Sigmoid colon (tissue), 4 donors: Measurements from ENCODE around the gene CFB.

Experiments used
- CTCF ChIP-seq, 4 experiments: fragments of 450-650 bp in 3 of 4; fragments of 200-600 bp in 1 of 4; IDR thresholded peaks; one replicate each; pipeline ENCODE4 v1.5.1; 2016 to 2019; ENCODE audit warnings: antibody characterized with exemption in 4 of 4, mild to moderate bottlenecking in 3 of 4, moderate library complexity in 2 of 4
- POLR2A ChIP-seq, 2 donors: fragments of 450-650 bp; IDR thresholded peaks; one replicate each; pipeline ENCODE4 v1.6.1; 2016; ENCODE audit warnings: antibody characterized with exemption in 2 of 2, mild to moderate bottlenecking in 2 of 2, moderate library complexity in 2 of 2
- POLR2AphosphoS5 ChIP-seq, 4 donors: sonication (generic); formaldehyde crosslinking; IDR thresholded peaks; one replicate each; pipeline ENCODE4 v1.6.1; 2017; ENCODE audit warnings: antibody characterized with exemption in 4 of 4

GRCh38 chr6:31928672-31928939 lies 17.3 kb upstream of the CFB start:
- TF ChIP-seq CTCF (IDR thresholded peaks at IDR 0.05) (no peak), POLR2A (IDR thresholded peaks at IDR 0.05) (no peak), POLR2AphosphoS5 (IDR thresholded peaks at IDR 0.05) (no peak)
